HG02610 (cell line): ENCODE results near the gene OR14A2.
"Not testable (repeated sequence)": the region's sequence is repeated elsewhere in the genome, so short reads cannot be mapped to it uniquely, and the experiment has no call there.

Experiments used
- ATAC-seq: cut with Tn5 transposase; IDR thresholded peaks from one replicate; pipeline ENCODE4 v1.9.1; 2021; ENCODE audit warnings: mild to moderate bottlenecking, moderate library complexity; ENCODE audit not compliant: unreplicated experiment

The OR14A2 gene

DNA sequence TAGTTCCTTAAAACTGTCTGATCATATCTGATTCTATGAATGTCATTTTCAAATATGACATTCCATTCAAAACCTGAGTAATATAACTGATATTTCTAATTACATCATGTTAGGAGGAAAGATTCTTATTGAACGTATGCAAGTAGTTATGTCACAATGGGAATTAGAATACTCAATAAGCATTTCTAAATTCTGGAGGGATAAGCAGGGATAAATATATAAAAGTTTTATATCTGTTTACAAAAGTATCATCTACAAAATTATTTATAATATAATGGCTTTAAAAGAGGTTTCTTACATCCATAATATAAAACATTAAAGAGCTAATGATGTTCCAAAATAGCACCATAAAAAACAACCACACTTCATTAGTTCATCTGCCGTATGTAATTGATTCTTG lies at the start of gene OR14A2:
TSS of gene OR14A2 (minus strand) at position 101 of the 400 bp plus-strand sequence.
- ATAC-seq, result no peak

DNA sequence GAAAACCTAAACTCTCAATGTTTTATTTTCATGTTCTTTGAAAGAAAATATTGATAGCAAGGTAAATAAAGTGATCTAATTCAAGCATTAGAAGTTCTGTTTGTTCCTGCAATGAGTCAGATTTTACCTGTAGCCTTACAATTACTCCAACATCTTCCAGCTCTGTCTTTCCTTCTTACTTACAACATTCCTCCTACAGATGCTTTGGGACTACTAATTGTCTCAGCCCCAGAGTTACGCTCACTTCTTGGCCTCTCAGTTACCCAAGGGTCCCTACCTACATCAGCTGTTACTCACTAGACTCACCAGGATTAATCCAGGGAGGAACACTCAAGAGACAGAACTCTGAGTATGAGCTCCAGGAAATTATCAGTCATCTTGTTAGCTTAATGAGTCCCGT lies 49.6 kb upstream of the OR14A2 start:
- no peak for ATAC-seq

DNA sequence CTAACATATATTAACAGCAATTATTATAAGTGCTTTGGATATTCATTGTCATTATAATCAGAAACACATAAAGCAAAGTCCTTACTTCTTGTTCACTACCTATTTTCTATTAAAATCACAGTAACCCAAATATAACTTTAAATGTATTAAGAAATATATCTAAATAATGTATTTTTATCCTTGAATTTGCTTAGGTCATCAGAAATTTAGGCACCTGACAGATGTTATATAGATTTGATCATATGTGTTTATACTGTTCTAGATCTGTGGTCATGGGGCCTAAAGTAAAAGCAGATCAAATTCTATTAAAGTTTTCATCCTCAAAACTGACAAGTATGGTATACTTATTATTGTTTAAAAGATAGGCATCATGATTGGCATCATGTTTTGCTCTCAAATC lies 21.7 kb upstream of the OR14A2 start:
- ATAC-seq, result no peak

DNA sequence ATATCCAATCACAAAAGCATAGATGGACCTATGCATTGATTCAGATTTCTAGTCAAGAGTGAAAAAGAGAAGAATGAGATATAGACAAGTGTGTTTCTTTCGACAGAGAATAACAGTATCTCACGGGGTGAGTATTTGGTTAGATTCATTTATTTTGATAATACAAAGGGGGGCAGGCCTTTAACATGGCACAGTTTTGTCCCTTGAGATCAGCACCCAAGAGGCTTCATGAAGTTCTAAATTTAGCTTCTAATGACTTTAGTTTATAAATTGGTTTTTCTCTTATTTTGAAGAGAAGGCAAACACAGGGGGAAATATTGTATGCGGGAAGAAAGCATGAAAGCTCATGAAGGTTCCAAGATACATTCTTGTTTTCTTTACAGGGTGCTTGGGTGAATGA lies 12.5 kb upstream of the OR14A2 start, which contains the start of gene OR1C1:
TSS of gene OR1C1 (minus strand) at position 101 of the 400 bp plus-strand sequence. CDS start 2,150 bp downstream, outside the sequence.
- no peak for ATAC-seq

DNA sequence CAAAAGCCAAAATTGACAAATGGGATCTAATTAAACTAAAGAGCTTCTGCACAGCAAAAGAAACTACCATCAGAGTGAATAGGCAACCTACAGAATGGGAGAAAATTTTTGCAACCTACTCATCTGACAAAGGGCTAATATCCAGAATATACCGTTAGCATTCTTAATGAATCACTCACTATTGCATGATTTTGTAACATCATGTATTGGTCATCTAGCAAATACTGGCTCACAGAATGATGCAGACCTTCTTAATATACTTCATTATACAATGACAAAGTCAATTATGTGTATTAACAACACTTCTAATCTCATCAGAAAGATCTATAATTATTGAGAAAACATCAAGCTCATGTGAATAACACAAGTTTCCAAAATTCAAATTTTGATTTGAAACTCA lies 6.4 kb upstream of the OR14A2 start:
- not testable (repeated sequence) for ATAC-seq

DNA sequence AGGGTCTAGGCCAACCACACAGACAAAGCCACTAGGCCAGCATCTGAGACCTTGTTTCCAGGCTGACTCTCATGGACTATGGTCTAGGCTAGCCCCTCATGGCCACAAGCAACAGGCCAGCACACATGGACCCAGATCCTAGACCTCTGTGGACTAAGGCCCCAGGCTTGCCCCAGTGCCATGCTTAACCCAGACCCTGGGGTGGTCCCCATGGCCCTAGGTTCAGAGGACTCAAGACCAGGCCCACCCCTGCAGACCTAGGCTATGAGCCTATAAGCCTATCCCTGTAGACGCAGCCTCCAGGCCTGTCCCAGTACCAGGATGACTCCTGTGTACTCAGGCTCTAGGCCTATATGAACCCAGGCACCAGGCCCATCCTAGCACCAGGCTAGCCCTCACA lies 1.9 kb upstream of the OR14A2 start:
- no peak for ATAC-seq

DNA sequence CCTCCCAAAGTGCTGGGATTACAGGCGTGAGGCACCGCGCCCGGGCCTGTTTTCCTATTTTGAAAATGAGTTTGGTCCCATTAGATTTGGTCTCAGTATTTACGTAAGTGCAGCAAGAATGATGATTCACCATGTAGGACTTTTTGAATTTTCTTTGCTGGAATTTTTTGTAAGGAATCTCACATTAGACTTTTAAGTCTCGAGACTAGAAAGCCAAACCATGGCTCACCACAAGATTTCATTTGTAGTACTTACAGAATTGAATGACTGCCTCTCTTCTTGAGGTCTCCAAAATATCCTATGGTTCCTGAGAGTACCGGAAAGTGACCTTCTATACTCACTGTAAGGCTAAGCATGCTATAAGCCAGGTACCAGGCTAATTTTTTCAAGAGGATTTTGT lies 325 bp downstream of the OR14A2 start:
- no peak for ATAC-seq

DNA sequence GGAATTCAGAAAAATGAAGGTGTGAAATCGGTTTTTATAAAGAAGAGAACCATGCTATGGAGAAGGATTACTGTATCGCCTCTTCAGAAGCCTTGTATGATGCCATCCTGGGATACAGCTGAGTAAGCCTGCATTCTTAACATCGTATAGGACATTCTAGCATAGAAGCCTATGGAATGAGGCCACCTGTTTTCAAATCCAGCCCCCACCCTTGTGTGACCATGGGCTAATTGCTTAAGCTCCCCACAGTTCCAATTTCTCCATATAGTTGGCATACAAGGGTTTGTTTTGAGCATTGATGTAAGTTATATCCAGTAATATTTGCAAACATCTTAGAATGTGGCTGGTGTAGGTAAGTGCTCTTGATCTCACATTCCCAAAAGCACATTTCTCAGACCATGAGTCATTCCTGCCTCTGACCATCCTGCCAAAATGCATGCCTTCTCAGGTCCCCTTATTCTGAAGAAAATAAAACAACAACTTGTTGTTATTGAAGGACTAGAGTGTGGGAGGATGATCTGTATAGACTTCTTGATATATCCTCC lies 1.5 kb downstream of the OR14A2 start:
- ATAC-seq, result no peak

DNA sequence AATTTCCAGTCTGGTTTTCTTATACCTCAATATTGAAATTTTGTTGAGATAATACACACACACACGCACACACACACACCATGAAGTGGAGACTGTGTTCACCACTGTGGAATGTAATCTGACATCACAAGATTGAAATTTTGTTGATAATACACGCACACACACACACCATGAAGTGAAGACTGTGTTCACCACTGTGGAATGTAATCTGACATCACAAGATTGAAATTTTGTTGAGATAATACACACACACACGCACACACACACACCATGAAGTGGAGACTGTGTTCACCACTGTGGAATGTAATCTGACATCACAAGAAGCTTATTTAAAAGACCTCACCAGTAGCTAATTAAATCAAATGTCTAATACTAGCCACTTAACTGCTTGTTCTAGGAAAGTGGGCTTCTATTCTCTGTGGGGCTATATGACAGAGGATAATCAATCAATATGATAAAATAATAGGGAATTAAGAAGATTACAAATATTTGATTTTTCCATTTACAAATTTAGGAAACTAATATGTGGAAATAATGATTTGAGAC lies 5.7 kb downstream of the OR14A2 start:
- not testable (repeated sequence) for ATAC-seq

DNA sequence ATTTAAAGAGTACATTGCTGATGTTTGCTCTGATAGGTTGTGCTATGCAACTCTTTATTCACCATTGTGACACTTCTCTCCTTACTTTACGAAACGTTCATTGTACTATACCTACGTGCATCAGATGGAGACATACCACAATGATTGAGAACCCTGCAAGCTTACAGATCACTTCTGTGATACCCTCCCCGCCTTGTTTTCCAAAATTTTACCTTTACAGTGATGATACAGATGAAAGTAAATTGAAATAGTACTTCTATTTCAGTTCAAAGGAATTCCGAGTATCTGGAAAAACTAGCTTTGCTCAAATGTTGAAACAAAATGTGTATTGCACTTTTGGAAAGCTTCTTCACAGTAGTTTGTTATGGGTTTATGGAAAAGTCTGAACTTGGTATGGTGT lies 6.2 kb downstream of the OR14A2 start:
- ATAC-seq, result no peak

DNA sequence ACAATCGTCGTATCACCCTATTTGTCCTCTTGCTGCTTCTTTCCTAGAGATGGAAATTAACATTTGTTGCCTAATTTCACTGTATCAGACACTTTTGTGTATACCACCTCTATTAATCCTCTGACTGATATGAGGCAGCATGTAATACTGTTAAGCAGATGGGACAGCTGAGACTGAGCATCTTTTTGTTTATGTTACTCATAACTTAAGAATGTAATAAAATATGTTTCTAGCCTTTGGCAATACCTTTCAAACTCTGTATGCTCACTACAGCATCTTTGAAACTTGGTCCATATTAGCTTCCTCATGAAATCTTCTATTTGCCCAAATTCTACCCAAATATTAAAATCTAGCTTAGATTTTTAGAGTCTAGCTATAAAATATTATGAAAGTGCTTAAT lies 7.2 kb downstream of the OR14A2 start:
- no peak for ATAC-seq

DNA sequence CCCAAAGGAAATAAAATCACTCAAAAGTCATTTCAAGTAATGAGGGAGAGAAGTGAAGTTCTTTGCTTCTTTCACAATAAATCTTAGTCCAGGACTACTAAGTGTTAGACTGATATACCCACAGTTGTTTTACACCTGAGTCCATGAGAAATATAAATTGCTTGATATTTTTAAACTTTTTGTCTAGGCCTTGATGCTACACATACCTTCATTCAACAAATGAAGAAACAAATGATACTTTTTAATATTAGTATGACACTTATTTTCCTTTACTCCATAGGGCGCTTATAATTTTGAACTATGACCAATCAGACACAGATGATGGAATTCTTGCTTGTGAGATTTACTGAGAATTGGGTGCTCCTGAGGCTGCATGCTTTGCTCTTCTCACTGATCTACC lies 9.6 kb downstream of the OR14A2 start, which contains the start of gene OR14K1:
TSS of gene OR14K1 (plus strand) at position 301 of the 400 bp plus-strand sequence. CDS start at position 301, 0 bp downstream.
- no peak for ATAC-seq

DNA sequence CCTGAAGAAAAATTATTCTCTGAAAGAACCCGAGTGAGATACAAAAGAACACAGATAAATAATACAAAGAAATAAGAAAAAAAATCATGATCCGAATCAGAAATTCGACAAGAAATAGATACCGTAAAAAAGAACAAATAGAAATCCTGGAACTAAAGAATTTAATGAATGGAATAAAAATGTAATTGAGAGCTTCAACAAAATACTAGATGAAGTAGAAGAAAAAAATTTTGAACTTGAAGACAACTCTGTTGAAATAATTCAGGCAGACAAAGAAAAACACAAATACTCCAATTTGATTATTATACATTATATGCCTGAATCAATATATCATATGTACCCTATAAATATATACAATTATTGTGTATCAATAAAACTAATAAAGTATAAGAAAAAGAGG lies 26.7 kb downstream of the OR14A2 start:
- no peak for ATAC-seq

DNA sequence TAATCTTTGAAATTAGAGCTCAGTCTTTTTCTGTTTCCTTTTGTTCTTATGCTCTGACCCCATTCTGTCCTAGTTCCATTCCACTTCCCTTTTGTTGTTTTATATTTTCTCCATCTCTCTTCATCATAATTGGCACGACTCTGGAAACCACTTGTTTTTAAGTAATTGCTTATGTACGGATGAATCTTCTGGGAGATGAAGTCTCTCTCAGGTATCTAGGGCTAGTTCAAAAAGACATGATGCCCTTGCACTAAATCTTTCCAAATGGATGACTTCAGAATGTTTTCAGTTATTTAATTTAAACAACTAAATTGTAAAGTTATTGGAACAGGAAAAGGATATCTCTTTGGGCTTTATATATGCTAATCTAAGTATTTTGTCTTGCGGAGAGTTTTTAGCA lies 31.4 kb downstream of the OR14A2 start, which contains the start of gene OR6F1:
TSS of gene OR6F1 (minus strand) at position 101 of the 400 bp plus-strand sequence. CDS start 3,891 bp downstream, outside the sequence.
- ATAC-seq, result no peak

DNA sequence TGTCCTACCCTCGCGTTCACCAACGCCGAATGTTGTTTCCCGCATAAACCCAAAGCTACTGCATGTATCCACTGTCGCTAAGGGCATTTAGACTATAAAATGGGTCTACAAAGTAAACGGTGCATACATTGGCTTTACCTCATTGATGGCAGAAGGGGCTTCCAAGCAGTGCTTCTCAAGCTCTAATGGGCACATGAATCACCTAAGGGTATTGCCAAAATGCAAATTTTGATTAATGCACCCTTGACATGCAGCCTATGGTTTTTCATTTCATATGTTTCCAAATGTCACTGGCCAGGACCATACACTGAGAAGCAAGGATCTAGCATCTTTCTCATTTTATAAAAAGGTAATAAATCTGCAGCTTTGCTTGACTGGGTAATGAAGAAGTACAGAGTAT lies 34.2 kb downstream of the OR14A2 start:
- ATAC-seq, result no peak

DNA sequence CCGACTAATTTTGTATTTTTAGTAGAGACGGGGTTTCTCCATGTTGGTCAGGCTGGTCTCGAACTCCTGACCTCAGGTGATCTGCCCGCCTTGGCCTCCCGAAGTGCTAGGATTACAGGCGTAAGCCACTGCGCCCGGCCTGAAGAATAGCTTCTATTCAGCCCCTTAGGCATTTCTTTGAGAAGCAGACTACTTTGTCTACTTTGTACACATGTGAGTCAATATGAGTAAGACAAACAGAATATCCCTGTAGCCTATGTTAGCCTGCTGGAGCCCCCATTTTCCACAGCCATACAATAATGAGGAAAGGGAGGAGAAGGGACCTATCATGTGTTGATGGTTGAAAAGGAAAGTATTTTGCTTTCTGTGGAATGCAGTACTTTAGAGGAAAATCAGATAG lies 37.3 kb downstream of the OR14A2 start:
- not testable (repeated sequence) for ATAC-seq

DNA sequence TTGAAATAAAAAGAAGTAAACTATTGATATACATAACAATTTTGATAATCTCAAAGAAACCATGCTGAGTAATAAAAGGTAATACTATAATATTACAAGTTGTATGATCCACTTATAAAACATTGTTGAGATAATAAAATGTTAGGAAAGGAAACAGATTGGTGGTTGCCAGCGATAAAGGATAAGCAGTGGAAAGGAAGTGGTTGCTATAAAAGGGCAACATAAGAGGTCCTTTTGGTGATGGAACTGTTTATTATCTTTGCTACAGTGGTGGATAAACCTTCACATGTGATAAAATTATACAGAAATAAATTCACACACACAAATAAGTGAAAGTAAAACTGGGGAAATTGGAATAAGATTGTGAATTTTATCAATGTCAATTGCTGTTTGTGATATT lies 46.6 kb downstream of the OR14A2 start:
- no peak for ATAC-seq

DNA sequence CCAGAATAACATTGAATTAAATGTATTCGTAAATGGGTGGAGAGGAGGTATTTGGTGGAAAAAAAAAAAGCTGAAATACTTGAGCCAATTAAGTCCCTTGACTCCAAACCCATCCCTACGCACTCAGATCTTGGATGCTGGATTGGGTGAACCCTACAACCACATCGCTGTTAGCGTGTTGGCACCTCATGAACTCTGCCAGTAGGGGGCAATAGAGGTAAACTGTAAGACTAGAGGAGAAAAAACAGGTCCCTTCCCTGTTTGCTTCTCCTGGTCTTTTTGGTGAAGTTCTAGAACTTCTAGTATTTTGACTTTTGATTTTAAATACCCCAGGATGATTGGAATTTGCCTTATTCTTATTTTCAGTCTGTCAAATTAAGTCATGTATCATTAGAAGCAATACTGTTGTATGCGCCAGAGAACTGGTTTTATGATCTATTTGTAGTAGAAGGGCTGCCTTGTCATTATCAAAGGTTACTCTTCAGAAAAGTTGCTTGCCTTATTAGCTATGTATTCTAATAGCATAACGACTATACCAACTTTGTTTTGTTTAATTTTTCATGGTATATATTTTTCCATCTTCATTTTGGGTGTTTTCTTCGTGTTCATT lies 66.5 kb downstream of the OR14A2 start:
- peak; percentile 95 for ATAC-seq

DNA sequence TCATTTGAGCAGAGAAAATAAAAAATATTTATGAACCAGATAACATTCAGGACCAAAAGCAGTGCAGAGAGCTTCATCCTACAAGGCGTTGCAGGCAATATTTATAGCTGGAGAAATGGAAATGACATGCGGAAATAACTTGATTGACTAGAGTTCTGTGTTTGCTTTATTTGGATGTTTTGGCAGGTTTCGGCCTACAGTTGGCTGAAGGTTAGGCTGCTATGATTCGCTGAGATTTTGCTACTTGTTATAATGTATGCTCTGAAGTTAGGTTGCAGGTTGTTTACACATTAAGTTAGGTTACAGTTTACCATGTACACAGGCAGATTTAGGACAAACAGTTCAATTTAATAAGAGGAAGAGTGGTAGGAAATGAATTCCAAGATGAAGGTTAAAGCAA lies 67.8 kb downstream of the OR14A2 start:
- no peak for ATAC-seq

DNA sequence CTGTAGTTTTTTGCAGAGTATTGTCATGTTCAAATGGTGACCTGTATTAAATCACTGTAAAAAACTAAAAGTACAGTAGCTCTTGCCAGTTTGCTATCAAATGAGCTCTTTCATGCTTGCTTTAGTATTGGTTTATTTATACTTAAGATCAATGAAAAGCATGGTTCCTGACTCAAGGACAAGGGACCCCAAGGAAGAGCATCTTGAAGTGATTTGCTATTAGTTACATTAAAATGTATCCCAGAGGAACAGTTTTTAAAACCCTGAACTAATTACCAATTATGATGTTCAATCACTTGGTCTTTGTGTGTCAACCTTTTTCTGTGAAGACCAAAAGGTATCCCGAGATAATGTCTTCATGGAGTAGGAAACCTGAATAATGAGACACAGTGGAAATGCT lies 68.3 kb downstream of the OR14A2 start, which contains the start of gene OR13G1:
TSS of gene OR13G1 (minus strand) at position 101 of the 400 bp plus-strand sequence. CDS start 6,698 bp downstream, outside the sequence.
- no peak for ATAC-seq
